Fibroblast of skin of left biceps (primary cell): Measurements from ENCODE around the gene ABR.
"Not testable (repeated sequence)": the region's sequence is repeated elsewhere in the genome, so short reads cannot be mapped to it uniquely, and the experiment has no call there.

Experiments used
- DNase-seq, 2 experiments: peaks; one replicate each; pipeline ENCODE4 v3.0.0-alpha.2; 2013; ENCODE audit warnings: low read depth in 2 of 2

ABR gene

DNA sequence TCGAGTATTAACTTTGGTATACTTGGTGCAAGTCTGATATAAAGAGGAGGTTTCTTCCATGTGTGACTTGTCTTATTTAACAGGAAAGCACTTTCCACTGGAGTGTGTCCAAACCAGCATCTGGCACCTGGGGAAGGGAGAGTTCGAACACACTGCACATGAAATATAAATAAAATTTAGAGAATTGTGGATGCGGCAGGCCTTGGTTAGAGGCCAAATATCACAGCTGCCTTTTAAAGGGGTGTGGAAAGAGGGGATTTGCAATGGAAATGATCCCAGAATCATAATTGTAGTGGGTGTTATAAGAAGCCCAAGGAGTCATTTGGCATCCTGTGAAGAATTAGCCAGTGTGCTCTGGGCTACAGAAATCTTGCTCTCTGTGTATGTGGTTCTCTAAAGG lies 195.9 kb downstream of the ABR start:
- DNase-seq = no peak

DNA sequence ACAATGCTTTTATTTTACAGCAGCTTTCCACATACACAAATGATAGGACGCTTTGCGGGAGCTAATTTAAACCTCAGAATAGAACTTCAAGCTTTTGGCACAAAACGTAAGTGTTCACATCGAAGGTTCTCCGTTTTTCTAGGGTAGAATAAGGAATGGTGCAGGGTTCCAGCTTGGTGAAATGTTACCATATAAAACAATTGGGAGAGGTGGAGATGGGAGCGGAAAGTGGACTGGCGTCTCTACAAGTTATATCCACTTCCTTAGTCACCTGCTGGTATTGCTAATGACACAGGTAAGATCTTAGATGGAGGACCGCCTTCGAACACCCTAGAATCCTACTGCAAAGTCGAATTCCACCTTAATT lies 198.5 kb downstream of the ABR start:
- DNase-seq = no peak

GRCh38 chr17:980406-981291 lies 199.1 kb downstream of the ABR start:
- DNase-seq = peak in 1 of 2 experiments; percentile 62

DNA sequence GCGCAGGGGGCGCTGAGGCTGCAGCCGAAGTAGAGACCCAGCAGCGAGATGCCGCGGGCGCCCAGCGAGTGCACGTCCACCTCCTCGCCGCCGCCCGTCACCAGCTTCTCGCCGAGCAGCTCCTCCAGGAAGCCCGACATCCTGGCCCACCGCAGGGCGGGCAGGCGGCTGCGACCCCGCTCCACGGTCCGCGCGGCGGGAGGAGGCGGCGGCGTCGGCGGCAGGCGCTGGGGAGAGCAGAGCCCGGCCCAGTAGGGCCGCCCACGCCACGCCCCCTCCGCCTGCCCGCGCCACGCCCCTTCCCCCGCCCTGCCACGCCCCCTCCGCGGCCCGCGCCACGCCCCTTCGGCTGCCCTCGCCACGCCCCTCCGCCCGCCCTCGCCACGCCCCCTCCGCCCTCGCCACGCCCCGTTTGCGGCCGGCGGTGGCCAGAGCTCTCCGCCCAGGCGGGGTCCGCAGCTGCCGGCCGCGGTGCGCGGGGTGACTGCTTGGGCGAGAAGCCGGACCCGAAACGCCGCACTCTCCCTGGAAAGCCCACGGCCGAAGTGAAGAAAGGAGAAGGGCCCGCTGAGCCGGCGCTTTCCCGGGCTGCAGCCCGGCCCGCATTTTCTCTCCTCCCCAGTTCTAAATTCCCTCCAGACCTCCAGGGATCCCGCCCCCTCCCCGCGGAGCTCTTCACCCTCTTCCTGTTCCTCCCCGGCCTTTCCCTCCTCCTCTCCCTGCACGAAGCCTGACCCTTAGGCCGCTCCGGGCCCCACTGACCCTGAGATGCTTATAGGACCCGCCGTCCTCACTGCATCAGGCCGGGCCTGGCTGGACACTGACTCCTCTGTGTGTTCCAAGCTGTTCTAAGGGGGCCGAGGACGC lies 200.0 kb downstream of the ABR start, which contains the start of gene NXN:
Gene NXN (minus strand): TSS at position 238 of the 867 bp plus-strand sequence.
- no peak for DNase-seq

DNA sequence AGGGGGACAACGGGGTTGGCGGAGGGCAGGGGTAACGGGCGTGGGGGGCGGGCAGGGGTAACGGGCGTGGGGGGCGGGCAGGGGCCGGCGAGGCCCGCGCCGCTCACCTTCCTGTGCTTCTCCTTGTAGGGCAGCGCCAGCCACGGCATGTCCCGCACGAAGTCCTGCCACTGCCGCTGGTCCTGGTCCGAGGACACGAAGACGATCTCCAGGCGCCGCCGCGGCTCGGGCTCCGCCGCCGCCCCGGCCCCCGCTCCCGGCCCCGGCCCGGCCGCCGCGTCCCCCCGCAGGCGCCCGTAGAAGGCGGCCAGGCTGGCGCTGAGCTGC lies 200.6 kb downstream of the ABR start:
- no peak for DNase-seq

DNA sequence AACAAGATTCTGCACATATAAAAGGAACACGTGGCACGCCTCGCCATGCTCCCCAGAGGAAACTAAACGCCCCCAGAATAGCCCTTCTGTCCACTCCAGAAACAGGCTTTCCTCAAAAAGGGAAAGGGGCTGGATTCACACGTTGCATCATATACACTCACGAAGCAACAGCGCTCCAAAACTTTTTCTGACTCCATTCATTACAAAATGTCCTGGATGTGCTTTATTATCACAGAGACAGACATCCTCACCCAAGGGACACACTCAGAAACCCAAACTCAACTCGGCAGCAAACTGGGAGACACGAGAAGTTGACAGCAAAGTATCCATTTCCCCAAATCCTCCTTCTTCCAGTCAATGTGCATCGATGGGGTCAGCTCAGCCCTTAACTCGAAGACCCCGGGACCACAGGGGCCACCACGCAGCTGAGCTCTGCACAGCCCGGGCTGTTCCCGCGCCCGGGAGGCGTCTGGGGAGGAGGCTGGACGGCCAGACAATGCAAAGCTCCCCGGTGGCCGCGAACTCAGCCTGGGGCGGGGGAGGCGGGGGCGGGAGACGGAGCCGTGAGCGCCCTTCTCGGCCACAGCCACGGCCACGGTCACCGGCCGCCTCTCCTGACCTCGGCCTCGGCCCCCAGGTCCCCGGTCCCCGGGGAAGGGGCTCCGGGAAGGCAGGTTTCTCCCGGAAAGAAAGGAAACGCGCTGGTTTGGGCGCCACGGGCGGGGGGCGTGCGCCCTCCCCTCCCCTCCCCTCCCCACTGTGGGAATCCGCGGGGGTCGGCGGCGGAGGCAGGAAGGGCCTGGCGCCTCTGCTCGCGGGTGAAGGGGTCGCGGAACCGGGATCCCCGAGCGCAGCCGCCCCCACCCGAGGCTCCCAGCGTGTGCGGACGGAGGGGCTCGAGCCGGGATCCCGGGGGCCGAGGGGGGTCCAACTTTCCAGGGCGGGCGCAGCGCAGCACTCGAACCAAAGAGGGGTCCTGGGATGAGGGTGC lies 201.4 kb downstream of the ABR start:
- DNase-seq = peak in 1 of 2 experiments; percentile 38

GRCh38 chr17:977166-977565 lies 202.6 kb downstream of the ABR start:
- DNase-seq = no peak

- no peak for DNase-seq
Observed at GRCh38 chr17:976312-976711, 203.5 kb downstream of the ABR start.

DNA sequence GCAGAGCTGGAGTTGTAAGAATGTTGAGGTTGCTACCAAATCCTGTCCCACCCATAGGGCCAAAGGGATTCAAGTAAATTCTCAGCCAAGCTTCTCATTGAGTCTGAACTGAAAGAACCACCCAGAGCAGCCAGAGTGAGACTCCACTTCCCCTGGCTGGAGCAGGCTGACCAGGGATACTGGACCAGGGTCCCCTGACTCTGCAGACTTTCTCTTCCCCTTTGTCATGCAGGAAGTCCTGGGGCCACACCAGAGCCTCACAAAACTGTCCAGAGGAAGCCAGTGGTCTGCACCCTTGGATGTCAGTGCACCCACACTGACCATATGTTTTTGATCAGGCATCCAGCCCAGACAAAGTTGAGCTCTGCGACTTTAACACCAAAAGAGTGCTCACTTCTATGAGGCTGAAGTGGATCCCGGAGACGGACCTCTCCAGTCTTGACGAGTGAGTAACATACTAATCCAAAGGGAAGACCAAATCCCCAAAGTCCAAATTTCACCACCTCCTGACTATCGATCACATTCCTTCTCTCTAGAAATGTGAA lies 204.3 kb downstream of the ABR start:
- DNase-seq = no peak

GRCh38 chr17:974778-975177 lies 205.0 kb downstream of the ABR start:
- DNase-seq = not testable (repeated sequence)

GRCh38 chr17:973053-973452 lies 206.7 kb downstream of the ABR start:
- DNase-seq = no peak

DNA sequence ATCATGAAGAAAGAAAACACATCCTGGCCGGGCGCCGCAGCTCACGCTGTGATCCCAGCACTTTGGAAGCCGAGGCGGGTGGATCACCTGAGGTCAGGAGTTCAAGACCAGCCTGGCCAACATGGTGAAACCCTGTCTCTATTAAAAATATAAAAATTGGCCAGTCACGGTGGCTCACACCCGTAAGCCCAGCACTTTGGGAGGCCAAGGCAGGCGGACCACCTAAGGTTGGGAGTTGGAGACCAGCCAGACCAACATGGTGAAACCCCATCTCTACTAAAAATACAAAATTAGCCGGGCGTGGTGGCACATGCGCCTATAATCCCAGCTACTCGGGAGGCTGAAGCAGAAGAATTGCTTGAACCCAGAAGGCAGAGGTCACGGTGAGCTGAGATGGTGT lies 207.9 kb downstream of the ABR start:
- DNase-seq = not testable (repeated sequence)

DNA sequence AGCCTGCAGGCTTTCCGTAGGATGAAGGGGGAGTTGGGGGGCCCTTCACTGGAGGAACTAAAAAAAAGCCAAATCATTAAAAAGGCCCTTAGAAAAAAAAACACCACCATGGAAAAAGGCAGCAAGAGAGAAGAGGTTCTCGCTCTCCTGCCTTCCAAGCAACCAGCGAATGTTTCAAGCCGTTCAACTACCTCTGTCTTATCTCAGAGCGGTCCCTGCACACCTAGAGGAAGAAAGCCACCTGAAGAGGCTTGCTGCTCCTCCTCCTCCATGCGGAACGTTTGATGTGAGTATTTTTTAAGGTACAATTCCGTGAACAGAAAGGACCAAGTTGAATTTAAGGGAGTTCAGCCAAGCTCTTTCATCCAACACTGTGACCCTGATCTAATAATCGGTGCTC lies 209.4 kb downstream of the ABR start:
- no peak for DNase-seq

DNA sequence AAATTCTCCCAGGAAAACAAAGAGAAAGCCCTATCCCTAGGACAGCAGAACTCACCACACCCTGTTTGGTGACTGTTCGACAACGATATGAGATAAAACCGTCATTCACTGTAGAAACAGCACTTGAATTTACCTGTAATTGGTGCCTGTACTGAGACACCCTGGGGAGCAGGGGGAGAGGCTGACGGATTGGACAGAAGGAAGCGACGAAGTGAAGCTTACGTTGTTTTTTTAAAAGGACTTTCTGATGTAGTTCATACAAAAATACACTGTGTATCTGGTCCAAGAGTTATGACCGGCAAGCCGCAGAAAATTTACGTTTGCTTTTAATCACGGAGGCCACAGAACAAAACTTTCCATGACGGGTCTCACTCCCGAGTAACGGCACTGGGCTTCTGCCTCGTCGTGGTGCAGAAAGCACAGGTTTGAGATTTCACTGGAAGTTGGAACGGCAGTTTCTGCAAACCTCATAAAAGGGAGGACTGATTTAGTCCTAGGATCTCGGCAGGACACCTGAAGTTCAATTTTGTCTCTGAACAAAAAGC lies 209.9 kb downstream of the ABR start:
- no peak for DNase-seq

GRCh38 chr17:968812-969730 lies 210.7 kb downstream of the ABR start:
- DNase-seq = no peak

GRCh38 chr17:967122-967521 lies 212.7 kb downstream of the ABR start:
- DNase-seq = no peak

DNA sequence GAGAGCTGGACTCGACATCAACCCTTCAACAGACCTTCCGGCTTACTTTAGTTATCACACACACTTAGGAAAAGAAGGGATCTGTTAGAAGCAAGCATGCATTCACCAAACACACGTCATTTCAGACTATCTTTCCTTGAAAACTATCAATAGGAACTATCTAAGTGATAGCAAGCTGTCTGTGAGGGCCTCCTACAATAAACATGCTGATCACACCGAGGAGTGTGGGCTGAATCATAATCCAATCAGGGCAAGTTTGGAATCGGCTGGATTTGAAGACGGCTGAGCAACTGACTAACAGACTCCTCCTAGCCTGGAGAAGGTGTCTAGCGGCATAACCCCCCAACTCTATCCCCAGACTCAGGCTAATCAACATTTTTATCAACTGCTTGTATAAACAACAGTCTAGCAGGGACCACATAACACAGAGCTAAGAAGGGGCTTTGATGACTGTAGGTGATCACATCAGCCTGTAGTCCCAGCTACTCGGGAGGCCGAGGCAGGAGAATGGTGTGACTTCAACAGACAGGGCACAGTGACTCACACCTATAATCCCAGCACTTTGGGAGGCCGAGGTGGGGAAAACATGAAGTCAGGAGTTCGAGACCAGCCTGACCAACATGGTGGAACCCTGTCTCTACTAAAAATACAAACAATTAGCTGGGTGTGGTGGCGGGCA lies 214.3 kb downstream of the ABR start:
- DNase-seq = no peak

- DNase-seq = no peak
Observed at GRCh38 chr17:964876-965275, 214.9 kb downstream of the ABR start.

GRCh38 chr17:962670-963069 lies 217.1 kb downstream of the ABR start:
- no peak for DNase-seq
